Inferior parietal cortex (tissue), 1 donor: ENCODE measurements around the gene ENDOU.
A peak's percentile ranks its signal among the peaks of the same experiment; 100 is the strongest.
"Not testable (repeated sequence)": the region's sequence is repeated elsewhere in the genome, so short reads cannot be mapped to it uniquely, and the experiment has no call there.

Source experiments
- DNase-seq: peaks from one replicate; pipeline ENCODE4 v3.0.0-alpha.2; 2016; ENCODE audit errors: extremely low spot score

The ENDOU gene

DNA sequence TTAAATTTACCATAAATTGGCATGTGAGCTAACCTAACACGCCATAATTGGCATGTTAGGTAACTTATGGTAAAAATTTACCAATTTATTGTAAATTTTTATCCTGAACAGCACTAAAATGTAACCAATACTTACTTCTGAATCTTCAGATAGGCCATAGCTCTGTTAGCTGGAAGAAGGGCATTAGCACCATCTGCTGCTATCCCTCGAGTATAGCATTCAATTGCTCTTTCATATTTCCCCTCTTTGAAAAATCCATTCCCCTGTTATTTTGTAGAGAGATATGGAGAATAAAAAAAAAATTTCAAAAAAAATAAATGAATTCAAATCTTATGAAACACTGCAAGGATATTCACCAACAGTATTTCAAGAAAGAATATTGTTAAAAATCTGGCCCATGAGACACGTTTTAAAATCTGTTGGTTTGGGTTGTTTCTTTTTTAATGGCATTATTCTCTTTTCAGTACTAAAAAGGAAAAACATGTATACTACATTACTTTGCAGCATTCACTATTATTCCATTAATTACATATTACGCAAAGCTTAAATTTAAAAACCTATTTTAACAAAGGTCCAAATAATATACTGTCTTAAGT lies 38.5 kb downstream of the ENDOU start:
- peak; percentile 67 for DNase-seq

DNA sequence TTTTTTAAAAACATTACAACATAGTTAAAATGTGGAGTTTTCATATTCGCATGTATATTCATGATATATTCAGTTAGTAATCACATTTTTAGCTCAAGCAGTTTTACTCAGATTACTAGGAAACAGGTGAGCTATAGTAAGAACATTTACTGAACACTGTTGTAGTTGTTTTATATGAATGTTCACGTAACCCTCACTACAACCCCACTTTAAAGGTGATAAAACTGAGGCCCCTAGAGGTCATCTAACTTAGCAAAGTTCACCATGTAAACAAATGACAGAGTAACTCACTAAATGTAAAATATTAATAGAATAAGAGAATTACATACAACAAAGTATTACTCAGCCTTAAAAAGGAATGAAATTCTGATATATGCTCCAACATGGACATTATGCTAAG lies 45.5 kb downstream of the ENDOU start:
- no peak for DNase-seq

GRCh38 chr12:47672068-47672467 lies 53.2 kb downstream of the ENDOU start:
- DNase-seq: no peak

GRCh38 chr12:47667935-47668334 lies 57.4 kb downstream of the ENDOU start:
- DNase-seq: not testable (repeated sequence)
